Uterus (tissue), 2 donors: Measurements from ENCODE around the gene STARD10.

Experiments used
- CTCF ChIP-seq, 4 experiments: fragments of 200-600 bp in 2 of 4; fragments of 450-650 bp in 2 of 4; sonication (generic) in 2 of 4; IDR thresholded peaks; one replicate each; pipeline ENCODE4 v1.5.1; 2016 to 2019; ENCODE audit warnings: antibody characterized with exemption in 4 of 4, mild to moderate bottlenecking in 2 of 4, moderate library complexity in 1 of 4
- POLR2A ChIP-seq, 2 donors: fragments of 450-650 bp; IDR thresholded peaks; one replicate each; pipeline ENCODE4 v1.6.1; 2016; ENCODE audit warnings: antibody characterized with exemption in 2 of 2, mild to moderate bottlenecking in 1 of 2, moderate library complexity in 1 of 2

DNA sequence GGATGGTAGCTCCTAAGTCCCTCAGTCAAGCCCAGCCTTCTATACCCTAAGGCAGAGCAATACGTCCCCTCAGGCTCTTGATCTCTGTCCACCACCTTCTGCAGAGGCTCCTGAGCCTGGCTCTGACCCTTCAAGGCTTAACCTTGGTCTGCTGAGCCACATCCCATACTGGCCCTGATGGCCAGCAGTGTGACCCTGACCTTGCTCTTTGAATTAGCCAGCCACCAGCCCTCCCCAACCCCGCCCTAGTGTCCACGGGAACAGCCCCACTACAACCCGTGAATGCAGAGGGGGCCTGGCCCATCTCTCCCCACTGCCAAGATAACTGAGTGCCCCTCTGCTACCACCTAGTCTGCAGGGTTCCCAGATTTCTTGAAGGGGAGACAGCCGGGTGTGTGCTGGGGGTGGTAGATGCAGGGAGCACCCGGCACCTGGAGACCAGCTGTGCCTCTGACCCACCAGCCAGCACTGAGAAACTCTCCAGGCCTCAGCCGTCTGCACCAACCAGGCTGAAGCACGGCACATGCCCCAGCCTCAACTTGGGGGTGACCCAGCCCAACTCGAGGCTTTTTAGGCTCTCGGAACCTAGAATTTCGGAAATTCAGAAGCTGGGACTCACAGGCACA lies 47.8 kb downstream of the STARD10 start:
- TF ChIP-seq CTCF (IDR thresholded peaks at IDR 0.05) (no peak), POLR2A (IDR thresholded peaks at IDR 0.05) (no peak)
